Neural cell (in vitro differentiated cells): ENCODE measurements around the gene IL6R. TPM values are rescaled to one million over a fixed set of nuclear protein-coding genes. Genes with fewer than 3 reads are reported as not detected.

ENCODE experiments used
- H2AFZ ChIP-seq: fragments of 200-600, 300-800 bp; sonication (generic), shearing (Covaris generic); 2 replicates; pipeline ENCODE4 v1.6.0; 2014; ENCODE audit warnings: low read depth, mild to moderate bottlenecking, antibody characterized with exemption, low read length, moderate library complexity
- H3F3A ChIP-seq: fragments of 200-600 bp; shearing (Covaris generic); 2 replicates; pipeline ENCODE4 v1.6.1; 2016; ENCODE audit warnings: mild to moderate bottlenecking, moderate library complexity, mixed read lengths, antibody characterized with exemption, low read length; ENCODE audit not compliant: insufficient read depth, poor library complexity, severe bottlenecking
- H3K27ac ChIP-seq: fragments of 200-600, 300-800 bp; sonication (generic), shearing (Covaris generic); 2 replicates; pipeline ENCODE4 v1.5.1; 2014; ENCODE audit warnings: mild to moderate bottlenecking, low read length, moderate library complexity
- H3K27me3 ChIP-seq: fragments of 300-800, 200-600 bp; sonication (generic), shearing (Covaris generic); 2 replicates; pipeline ENCODE4 v1.6.0; 2014; ENCODE audit warnings: mild to moderate bottlenecking, low read depth, low read length, moderate library complexity; ENCODE audit not compliant: insufficient read depth
- H3K36me3 ChIP-seq: fragments of 300-800, 200-600 bp; sonication (generic), shearing (Covaris generic); 2 replicates; pipeline ENCODE4 v1.5.1; 2014; ENCODE audit warnings: mild to moderate bottlenecking, antibody characterized with exemption, low read length, moderate library complexity; ENCODE audit not compliant: insufficient read depth
- H3K4me2 ChIP-seq: fragments of 300-800, 200-600 bp; sonication (generic), shearing (Covaris generic); 2 replicates; pipeline ENCODE4 v1.6.0; 2014; ENCODE audit warnings: mild to moderate bottlenecking, low read length
- H3K4me3 ChIP-seq: fragments of 300-800, 200-600 bp; sonication (generic), shearing (Covaris generic); 2 replicates; pipeline ENCODE4 v1.5.1; 2014; ENCODE audit warnings: mild to moderate bottlenecking, low read length, moderate library complexity
- H3K79me2 ChIP-seq: fragments of 200-600 bp; shearing (Covaris generic); replicated peaks from 2 replicates; pipeline ENCODE4 v1.6.0; 2014; ENCODE audit warnings: mild to moderate bottlenecking, low read length, moderate library complexity; ENCODE audit not compliant: insufficient read depth
- H3K9ac ChIP-seq: fragments of 300-800, 200-600 bp; sonication (generic), shearing (Covaris generic); 2 replicates; pipeline ENCODE4 v1.6.1; 2016; ENCODE audit warnings: mild to moderate bottlenecking, low read length, mixed read lengths
- H3K9me2 ChIP-seq: fragments of 200-600 bp; shearing (Covaris generic); 2 replicates; pipeline ENCODE4 v1.6.1; 2016; ENCODE audit warnings: mild to moderate bottlenecking, low read length, mixed read lengths; ENCODE audit not compliant: insufficient read depth
- H3K9me3 ChIP-seq: fragments of 200-600, 300-800 bp; sonication (generic), shearing (Covaris generic); 2 replicates; pipeline ENCODE4 v1.6.1; 2016; ENCODE audit warnings: mild to moderate bottlenecking, mixed run types, low read length, moderate library complexity, mixed read lengths
- H4K20me1 ChIP-seq: fragments of 200-600 bp; shearing (Covaris generic); 2 replicates; pipeline ENCODE4 v1.6.1; 2016; ENCODE audit warnings: mild to moderate bottlenecking, mixed run types; ENCODE audit not compliant: insufficient read depth
- CTCF ChIP-seq: fragments of 450-650 bp; IDR thresholded peaks from 2 replicates; pipeline ENCODE4 v1.5.1; 2014; ENCODE audit warnings: antibody characterized with exemption, mild to moderate bottlenecking, moderate library complexity; ENCODE audit not compliant: poor library complexity, severe bottlenecking
- EP300 ChIP-seq: fragments of 450-650 bp; conservative IDR thresholded peaks from 2 replicates; pipeline ENCODE4 v1.6.1; 2014; ENCODE audit warnings: antibody characterized with exemption, mild to moderate bottlenecking, moderate library complexity; ENCODE audit not compliant: poor library complexity, severe bottlenecking
- EZH2 ChIP-seq: fragments of 200-600, 300-800 bp; shearing (Covaris generic), sonication (generic); IDR thresholded peaks from 2 replicates; pipeline ENCODE4 v1.6.1; 2014; ENCODE audit warnings: antibody characterized with exemption, low read length, borderline replicate concordance, mild to moderate bottlenecking; ENCODE audit not compliant: insufficient read depth, poor library complexity, severe bottlenecking
- MXI1 ChIP-seq: fragments of 450-650 bp; conservative IDR thresholded peaks from 2 replicates; pipeline ENCODE4 v1.6.1; 2014; ENCODE audit warnings: antibody characterized with exemption, mild to moderate bottlenecking; ENCODE audit not compliant: poor library complexity, severe bottlenecking
- POLR2AphosphoS5 ChIP-seq: IDR thresholded peaks from 2 replicates; pipeline ENCODE4 v1.6.1; 2012
- RAD21 ChIP-seq: fragments of 450-650 bp; conservative IDR thresholded peaks from 2 replicates; pipeline ENCODE4 v1.6.1; 2014; ENCODE audit warnings: antibody characterized with exemption, mild to moderate bottlenecking, moderate library complexity
- REST ChIP-seq: IDR thresholded peaks from 2 replicates; pipeline ENCODE4 v1.6.1; 2012; ENCODE audit warnings: borderline replicate concordance
- SMC3 ChIP-seq: fragments of 450-650 bp; conservative IDR thresholded peaks from 2 replicates; pipeline ENCODE4 v1.6.1; 2014; ENCODE audit warnings: antibody characterized with exemption, mild to moderate bottlenecking, moderate library complexity; ENCODE audit not compliant: poor library complexity
- TAF1 ChIP-seq: IDR thresholded peaks from 2 replicates; pipeline ENCODE4 v1.6.1; 2012; ENCODE audit warnings: low read depth
- polyA plus RNA-seq: library from polyadenylated mRNA; depleted of rRNA; stranded (reverse); fragments of >200 nt; gene quantifications from 2 replicates; pipeline ENCODE4 v1.2.3, GENCODE V29; 2014

IL6R gene
- polyA plus RNA-seq, 1 donor from 2014 or later = not detected

- no peak for TF ChIP-seq CTCF
- no peak for TF ChIP-seq RAD21
- TF ChIP-seq TAF1 = no peak
These were observed 18.8 kb downstream of the IL6R start (continued) for GRCh38 chr1:154423988-154424326.

- Histone ChIP-seq H3K36me3 (no peaks in the 10 kb centered on the region), H4K20me1 (no peaks in the 10 kb centered on the region), H3K27me3 (no peaks in the 10 kb centered on the region), H3K27ac (no peak overlapping the region), H3K4me3 (no peak overlapping the region), H3K9me2 (no peaks in the 10 kb centered on the region), H3K79me2 (no peaks in the 10 kb centered on the region), H3K4me2 (no peak overlapping the region), H3K9me3 (no peaks in the 10 kb centered on the region), H2AFZ (no peak overlapping the region), H3F3A (no peaks in the 10 kb centered on the region), H3K9ac (no peak overlapping the region)
- TF ChIP-seq CTCF (no peak), SMC3 (no peak), RAD21 (no peak), POLR2AphosphoS5 (no peak), EP300 (no peak), TAF1 (no peak), REST (no peak), MXI1 (no peak), EZH2 (no peak)
These were observed 20.0 kb downstream of the IL6R start for GRCh38 chr1:154425172-154425571.
